Activated CD8-positive, alpha-beta T cell treated with anti-CD3 and anti-CD28 coated beads for 36 hours (primary cell): ENCODE results near the gene RPS27L. TPM values are rescaled to one million over a fixed set of nuclear protein-coding genes. Genes with fewer than 3 reads are reported as not detected.

Source experiments
- ATAC-seq: fragments of 200-7000 bp; cut with Tn5 transposase; one replicate; pipeline ENCODE4 v1.10.0; 2021; ENCODE audit warnings: mild to moderate bottlenecking, moderate library complexity
- CTCF ChIA-PET: fragments of 350-600 bp; sonication (Branson Sonifier 250); formaldehyde crosslinking; loops from one replicate; lab custom pipeline; 2021; ENCODE audit warnings: antibody characterized with exemption; lab: Charles Lee
- POLR2A ChIA-PET: fragments of 350-600 bp; sonication (Branson Sonifier 250); formaldehyde crosslinking; loops from one replicate; lab custom pipeline; 2021; ENCODE audit warnings: antibody characterized with exemption; lab: Charles Lee
- DNase-seq: peaks from one replicate; pipeline ENCODE4 v3.0.0-alpha.2; 2020
- H3K27ac Mint-ChIP-seq: one replicate; pipeline ENCODE4 v1.8.0; 2021; ENCODE audit warnings: mild to moderate bottlenecking, mixed read lengths
- H3K27me3 Mint-ChIP-seq: one replicate; pipeline ENCODE4 v1.8.0; 2021; ENCODE audit warnings: mixed read lengths
- H3K36me3 Mint-ChIP-seq: one replicate; pipeline ENCODE4 v1.8.0; 2021; ENCODE audit warnings: low read depth, mixed read lengths
- H3K4me1 Mint-ChIP-seq: one replicate; pipeline ENCODE4 v1.8.0; 2021; ENCODE audit warnings: low read depth, mixed read lengths
- H3K4me3 Mint-ChIP-seq: one replicate; pipeline ENCODE4 v1.8.0; 2021; ENCODE audit warnings: mild to moderate bottlenecking, moderate library complexity, mixed read lengths
- H3K9me3 Mint-ChIP-seq: one replicate; pipeline ENCODE4 v1.8.0; 2021; ENCODE audit warnings: mixed read lengths
- intact Hi-C: fragments of 100-400 bp; cut with micrococcal nuclease; formaldehyde crosslinking; loops from one replicate; pipeline ENCODE4 v1.10.0; 2022
- total RNA-seq, 2 experiments: library from RNA; stranded (reverse); gene quantifications; one replicate each; pipeline ENCODE4 v1.2.3, GENCODE V29; 2021
- TF ChIP-seq, protein P1 (sequence below): fragments of 200-600 bp; IDR thresholded peaks from one replicate; pipeline ENCODE4 v1.8.0; 2022; ENCODE audit warnings: antibody characterized with exemption, mild to moderate bottlenecking

Gene RPS27L
- total RNA-seq, 2 experiments from 2014 or later, result 150 to 158 TPM

DNA sequence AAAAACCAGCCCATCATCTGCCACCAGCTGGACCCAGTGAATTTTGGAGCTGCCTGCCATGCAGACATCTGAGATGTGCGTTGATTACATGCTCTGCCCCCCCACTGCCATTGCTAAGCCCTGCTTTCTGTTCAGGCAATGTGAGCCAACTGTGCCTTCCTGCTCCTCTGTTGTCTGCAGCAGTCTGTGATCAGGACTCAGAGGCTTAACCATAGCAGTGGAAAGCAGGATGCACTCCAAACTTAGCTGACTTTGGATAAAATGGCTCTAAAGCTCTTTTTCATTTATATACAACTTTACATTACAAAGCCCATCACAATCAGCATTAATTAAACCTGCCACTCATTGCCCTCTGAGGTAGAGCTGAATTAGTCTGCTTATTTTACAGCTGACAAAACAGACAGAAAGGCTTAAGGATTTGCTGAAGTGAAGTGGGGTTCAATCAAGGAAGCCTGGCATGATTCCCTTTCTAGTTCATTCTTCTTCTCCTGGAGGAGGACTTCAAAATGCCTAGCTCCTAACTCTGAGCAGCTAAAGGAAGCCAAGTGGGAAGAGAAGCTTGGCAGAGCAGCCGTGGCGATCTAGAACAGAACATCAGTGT, 15.7 kb upstream of the RPS27L start:
- Mint-ChIP-seq H3K27me3 (no peaks in the 10 kb centered on the region), H3K36me3 (no peaks in the 10 kb centered on the region), H3K4me1 (peaks cover 10% of the 10 kb centered on the region), H3K27ac (no peak overlapping the region), H3K4me3 (no peak overlapping the region), H3K9me3 (no peaks in the 10 kb centered on the region)
- ChIA-PET POLR2A (interaction anchor here (1.3 to 1.5 kb wide), 2 partner anchors 10 to 74 kb away, joined by 3 read pairs; no protein-coding TSS in a partner anchor), CTCF (interaction anchor here (0.7 kb wide), 1 partner anchor 102 kb away, joined by 3 read pairs; no protein-coding TSS in a partner anchor)
- TF ChIP-seq, protein P1, sequence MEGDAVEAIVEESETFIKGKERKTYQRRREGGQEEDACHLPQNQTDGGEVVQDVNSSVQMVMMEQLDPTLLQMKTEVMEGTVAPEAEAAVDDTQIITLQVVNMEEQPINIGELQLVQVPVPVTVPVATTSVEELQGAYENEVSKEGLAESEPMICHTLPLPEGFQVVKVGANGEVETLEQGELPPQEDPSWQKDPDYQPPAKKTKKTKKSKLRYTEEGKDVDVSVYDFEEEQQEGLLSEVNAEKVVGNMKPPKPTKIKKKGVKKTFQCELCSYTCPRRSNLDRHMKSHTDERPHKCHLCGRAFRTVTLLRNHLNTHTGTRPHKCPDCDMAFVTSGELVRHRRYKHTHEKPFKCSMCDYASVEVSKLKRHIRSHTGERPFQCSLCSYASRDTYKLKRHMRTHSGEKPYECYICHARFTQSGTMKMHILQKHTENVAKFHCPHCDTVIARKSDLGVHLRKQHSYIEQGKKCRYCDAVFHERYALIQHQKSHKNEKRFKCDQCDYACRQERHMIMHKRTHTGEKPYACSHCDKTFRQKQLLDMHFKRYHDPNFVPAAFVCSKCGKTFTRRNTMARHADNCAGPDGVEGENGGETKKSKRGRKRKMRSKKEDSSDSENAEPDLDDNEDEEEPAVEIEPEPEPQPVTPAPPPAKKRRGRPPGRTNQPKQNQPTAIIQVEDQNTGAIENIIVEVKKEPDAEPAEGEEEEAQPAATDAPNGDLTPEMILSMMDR, result no peak
- no peak for ATAC-seq
- intact Hi-C loops, result no loop called here
- no peak for DNase-seq

DNA sequence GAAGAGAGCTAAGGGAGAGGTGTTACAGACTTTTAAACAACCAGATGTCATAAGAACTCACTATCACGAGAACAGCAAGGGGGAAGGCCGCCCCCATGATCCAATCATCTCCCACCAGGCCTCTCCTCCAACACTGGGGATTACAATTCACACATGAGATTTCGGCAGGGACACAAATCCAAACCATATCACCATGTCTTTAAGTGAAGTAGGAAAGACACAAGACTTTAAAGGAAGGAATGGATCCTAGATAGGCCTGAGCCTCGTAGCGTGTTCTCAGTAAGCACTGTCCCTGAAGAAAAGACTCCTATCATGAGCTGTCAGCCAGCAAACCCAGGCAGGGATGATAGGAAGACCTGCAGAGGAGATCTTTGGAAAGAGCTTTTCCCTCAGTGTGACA, 15.1 kb upstream of the RPS27L start:
- Mint-ChIP-seq H3K4me3 (no peak overlapping the region), H3K27me3 (no peaks in the 10 kb centered on the region), H3K4me1 (peaks cover 5% of the 10 kb centered on the region), H3K9me3 (no peaks in the 10 kb centered on the region), H3K27ac (no peak overlapping the region), H3K36me3 (no peaks in the 10 kb centered on the region)
- ChIA-PET CTCF (interaction anchor here (0.7 kb wide), 1 partner anchor 102 kb away, joined by 3 read pairs; no protein-coding TSS in a partner anchor), POLR2A (interaction anchor here (1.3 to 1.5 kb wide), 2 partner anchors 11 to 75 kb away, joined by 3 read pairs; no protein-coding TSS in a partner anchor)
- TF ChIP-seq, protein P1, result no peak
- DNase-seq (no peak), ATAC-seq (no peak)
- intact Hi-C loops, result no loop called here

DNA sequence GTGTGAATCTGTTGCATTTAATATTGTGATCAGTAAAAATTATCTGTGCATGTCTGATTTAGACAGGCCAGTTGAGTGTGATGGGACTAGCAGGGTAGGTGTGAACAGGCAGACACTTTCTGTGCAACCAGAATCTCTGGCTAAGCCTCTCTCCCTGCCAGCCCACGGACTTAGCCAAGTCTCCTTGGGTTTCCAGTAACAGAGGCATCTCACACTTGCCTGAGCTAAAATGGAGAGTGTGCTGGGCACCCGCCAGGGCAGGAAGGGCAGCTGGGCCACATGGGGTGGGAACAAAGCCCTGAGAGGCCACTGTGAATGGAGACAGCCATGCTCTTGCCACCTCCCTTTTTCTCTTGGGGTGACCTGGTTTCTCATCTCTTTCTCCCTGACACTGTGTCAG, 12.5 kb upstream of the RPS27L start:
- no peaks in the 10 kb centered on the region for H3K36me3 Mint-ChIP-seq
- peaks cover 5% of the 10 kb centered on the region for H3K4me1 Mint-ChIP-seq
- H3K27me3 Mint-ChIP-seq, result no peaks in the 10 kb centered on the region
- DNase-seq, result no peak
- ATAC-seq, result no peak
- no peak overlapping the region for H3K4me3 Mint-ChIP-seq
- TF ChIP-seq, protein P1, result no peak
- ChIA-PET POLR2A (no interaction called here), CTCF (no interaction called here)
- no peaks in the 10 kb centered on the region for H3K9me3 Mint-ChIP-seq
- H3K27ac Mint-ChIP-seq, result no peak overlapping the region
- intact Hi-C loops, result no loop called here

DNA sequence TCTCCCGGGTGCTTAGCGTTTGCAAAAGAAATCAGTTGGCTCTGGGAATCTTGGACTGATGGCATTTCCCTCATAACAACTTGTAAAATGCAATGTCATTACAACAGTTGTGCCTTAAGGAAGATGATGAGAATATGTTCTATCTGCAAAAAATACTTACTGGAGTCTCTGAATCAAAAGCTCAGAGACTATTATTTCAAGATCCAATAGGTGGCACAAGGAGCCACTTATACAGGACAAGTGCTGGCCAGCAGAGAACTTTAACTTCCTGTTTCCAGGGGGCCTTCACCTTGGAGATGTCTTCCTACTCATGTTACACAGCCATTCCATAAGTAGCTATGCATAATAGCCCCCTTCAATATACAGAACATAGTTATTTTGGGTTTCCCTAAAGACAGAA, 8.9 kb upstream of the RPS27L start:
- DNase-seq, result no peak
- Mint-ChIP-seq H3K36me3 (no peaks in the 10 kb centered on the region), H3K27me3 (no peaks in the 10 kb centered on the region), H3K27ac (no peak overlapping the region), H3K4me3 (no peak overlapping the region), H3K9me3 (no peaks in the 10 kb centered on the region), H3K4me1 (peaks cover 5% of the 10 kb centered on the region)
- intact Hi-C loops, result no loop called here
- TF ChIP-seq, protein P1, result peak; percentile 41
- ATAC-seq, result peak; percentile 62
- ChIA-PET CTCF (interaction anchor here (0.6 to 1.9 kb wide), 12 partner anchors 18 to 236 kb away, joined by 3 to 8 read pairs (median 3); no protein-coding TSS in a partner anchor), POLR2A (interaction anchor here (2.8 kb wide), 1 partner anchor 10 kb away, joined by 9 read pairs; no protein-coding TSS in a partner anchor)

DNA sequence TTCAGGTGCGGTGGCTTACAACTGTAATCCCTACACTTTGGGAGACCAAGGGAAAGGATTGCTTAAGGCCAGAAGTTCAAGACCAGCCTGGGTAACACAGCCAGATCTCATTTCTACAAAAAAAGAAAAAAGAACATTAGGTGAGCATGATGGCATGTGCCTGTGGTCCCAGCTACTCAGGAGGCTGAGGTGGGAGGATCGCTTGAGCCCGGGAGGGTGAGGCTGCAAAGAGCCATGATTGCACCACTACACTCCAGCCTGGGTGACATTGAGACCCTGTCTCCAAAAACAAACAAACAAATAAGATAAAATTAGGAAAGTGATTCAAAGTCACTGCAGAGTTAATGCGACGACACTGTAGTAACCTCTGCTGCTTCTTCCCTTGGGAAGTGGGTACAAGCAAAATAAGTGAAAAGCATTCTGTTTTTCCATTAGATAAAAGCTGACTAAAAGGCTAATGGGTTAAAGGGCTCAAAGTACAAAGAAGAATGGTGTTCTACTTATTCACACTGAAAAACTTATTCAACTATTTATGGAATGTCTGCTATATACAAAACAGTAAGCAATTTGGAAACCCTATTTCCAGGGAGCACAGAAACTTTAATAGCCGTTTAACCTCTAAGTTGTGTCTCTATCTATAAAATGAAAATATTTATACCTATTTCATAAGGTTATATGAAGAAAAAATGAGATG, 8.0 kb upstream of the RPS27L start:
- DNase-seq (no peak), ATAC-seq (no peak)
- Mint-ChIP-seq H3K9me3 (no peaks in the 10 kb centered on the region), H3K36me3 (no peaks in the 10 kb centered on the region), H3K4me3 (no peak overlapping the region), H3K4me1 (peaks cover 5% of the 10 kb centered on the region), H3K27ac (no peak overlapping the region), H3K27me3 (no peaks in the 10 kb centered on the region)
- TF ChIP-seq, protein P1, result no peak
- CTCF ChIA-PET, result interaction anchor here (0.9 to 1.9 kb wide), 4 partner anchors 20 to 118 kb away, joined by 3 to 6 read pairs (median 3); no protein-coding TSS in a partner anchor
- intact Hi-C loops, result no loop called here
- POLR2A ChIA-PET, result no interaction called here
